Breast epithelium (tissue), 4 donors: ENCODE data around the gene PLAU. TPM values are rescaled to one million over a fixed set of nuclear protein-coding genes. Genes with fewer than 3 reads are reported as not detected.
A peak's percentile ranks its signal among the peaks of the same experiment; 100 is the strongest.
"Not testable (repeated sequence)": the region's sequence is repeated elsewhere in the genome, so short reads cannot be mapped to it uniquely, and the experiment has no call there.

Experiments
- DNase-seq, 2 donors: peaks; one replicate each; pipeline ENCODE4 v3.0.0-alpha.2; 2019; ENCODE audit warnings: low spot score in 2 of 2
- H3K27ac ChIP-seq, 2 donors: fragments of 200-600 bp; sonication (generic) in 1 of 2; one replicate each; pipeline ENCODE4 v1.5.1; 2016 to 2019; ENCODE audit warnings: mild to moderate bottlenecking in 1 of 2
- H3K27me3 ChIP-seq, 2 donors: fragments of 200-600 bp; sonication (generic) in 1 of 2; one replicate each; pipeline versions ENCODE4 v1.5.1 to v1.6.0; 2017 to 2019; ENCODE audit warnings: control low read depth in 1 of 2, mild to moderate bottlenecking in 1 of 2
- H3K36me3 ChIP-seq: fragments of 200-600 bp; one replicate; pipeline ENCODE4 v1.5.1; 2019
- H3K4me1 ChIP-seq, 2 donors: fragments of 200-600 bp; sonication (generic); one replicate each; pipeline ENCODE4 v1.5.1; 2016 to 2019; ENCODE audit warnings: control low read depth in 1 of 2
- H3K4me3 ChIP-seq, 3 donors: fragments of 200-600 bp; sonication (generic); 1 replicate in 2 of 3; 2 replicates in 1 of 3; pipeline ENCODE4 v1.5.1; 2016 to 2019; ENCODE audit warnings: mild to moderate bottlenecking in 3 of 3, moderate library complexity in 2 of 3
- H3K9me3 ChIP-seq, 2 donors: fragments of 200-600 bp; sonication (generic) in 1 of 2; one replicate each; pipeline ENCODE4 v1.5.1; 2016 to 2019; ENCODE audit warnings: control low read depth in 1 of 2
- POLR2A ChIP-seq: fragments of 450-650 bp; IDR thresholded peaks from one replicate; pipeline ENCODE4 v1.6.1; 2016; ENCODE audit warnings: antibody characterized with exemption, mild to moderate bottlenecking, moderate library complexity
- POLR2AphosphoS5 ChIP-seq, 3 donors: sonication (generic); formaldehyde crosslinking; IDR thresholded peaks; one replicate each; pipeline ENCODE4 v1.6.1; 2017; ENCODE audit warnings: antibody characterized with exemption in 3 of 3
- intact Hi-C: fragments of 100-400 bp; cut with DNase I; formaldehyde crosslinking; loops from one replicate; pipeline ENCODE4 v1.15.1; 2023; ENCODE audit warnings: low total_unique reads
- total RNA-seq, 3 donors: library from RNA; depleted of rRNA; stranded (reverse); fragments of >200 nt; gene quantifications; one replicate each; pipeline ENCODE4 v1.1.0, GENCODE V29; 2016
- TF ChIP-seq, protein P1 (sequence below), 3 donors: fragments of 450-650 bp; IDR thresholded peaks; one replicate each; pipeline ENCODE4 v1.5.1; 2016 to 2017; ENCODE audit warnings: antibody characterized with exemption in 3 of 3, mild to moderate bottlenecking in 3 of 3, moderate library complexity in 3 of 3

Gene PLAU
- total RNA-seq, 3 donors from 2014 or later = 4.2 to 11.0 (median 5.2) TPM

DNA sequence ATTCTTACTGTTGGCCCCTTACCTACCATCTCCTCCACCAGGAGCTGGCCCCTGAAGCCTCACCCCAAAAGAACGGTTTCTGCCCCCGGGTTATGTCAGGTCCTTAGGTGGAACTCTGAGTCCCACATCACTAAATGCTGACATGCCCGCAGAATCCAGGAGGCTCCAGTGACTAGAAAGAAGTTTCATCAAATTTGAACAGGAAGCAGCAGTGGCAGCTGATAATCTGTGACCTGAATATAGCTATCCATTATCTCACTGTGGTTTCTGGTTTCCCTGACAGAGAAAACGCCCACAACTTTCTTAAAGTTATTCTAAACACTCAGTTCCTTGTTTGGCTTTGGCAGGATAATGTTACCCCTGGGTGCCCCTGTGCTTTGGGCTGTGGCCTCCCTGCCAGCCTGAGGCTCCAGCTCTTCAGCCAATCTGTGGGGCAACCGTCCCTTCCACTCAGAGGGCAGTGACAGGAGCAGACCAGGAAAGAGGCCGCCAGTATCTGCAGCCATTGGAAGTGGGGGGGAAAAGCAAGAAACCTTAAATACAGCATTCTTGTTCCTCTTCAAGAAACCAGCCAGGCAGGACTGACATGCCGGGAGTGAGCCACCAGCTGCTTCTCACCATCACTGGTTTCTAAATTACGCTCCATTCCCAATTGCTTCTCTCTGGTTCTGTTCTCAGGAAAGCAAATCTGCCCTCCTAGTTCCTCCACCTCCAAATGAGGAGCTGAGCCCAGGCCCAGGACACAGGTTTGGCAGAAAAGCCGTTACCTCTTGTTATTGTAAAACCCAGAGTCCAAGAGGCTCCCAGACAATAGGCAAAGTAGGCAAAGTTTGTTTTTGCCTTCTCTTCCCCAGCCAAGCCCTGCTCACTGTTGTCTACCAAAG is 45.8 kb downstream of the PLAU start:
- Histone ChIP-seq H3K27me3 (no peaks in the 10 kb centered on the region), H3K9me3 (no peaks in the 10 kb centered on the region), H3K36me3 (no peaks in the 10 kb centered on the region), H3K4me1 (peaks cover 0 to 12% of the 10 kb centered on the region in 2 donors), H3K27ac (peak overlapping the region; percentile 68 to 83), H3K4me3 (no peak overlapping the region)
- DNase-seq = peak in 1 of 2 donors; percentile 39
- no peak for TF ChIP-seq POLR2A
- TF ChIP-seq POLR2AphosphoS5 (IDR thresholded peaks at IDR 0.05) = no peak
- TF ChIP-seq, protein P1, sequence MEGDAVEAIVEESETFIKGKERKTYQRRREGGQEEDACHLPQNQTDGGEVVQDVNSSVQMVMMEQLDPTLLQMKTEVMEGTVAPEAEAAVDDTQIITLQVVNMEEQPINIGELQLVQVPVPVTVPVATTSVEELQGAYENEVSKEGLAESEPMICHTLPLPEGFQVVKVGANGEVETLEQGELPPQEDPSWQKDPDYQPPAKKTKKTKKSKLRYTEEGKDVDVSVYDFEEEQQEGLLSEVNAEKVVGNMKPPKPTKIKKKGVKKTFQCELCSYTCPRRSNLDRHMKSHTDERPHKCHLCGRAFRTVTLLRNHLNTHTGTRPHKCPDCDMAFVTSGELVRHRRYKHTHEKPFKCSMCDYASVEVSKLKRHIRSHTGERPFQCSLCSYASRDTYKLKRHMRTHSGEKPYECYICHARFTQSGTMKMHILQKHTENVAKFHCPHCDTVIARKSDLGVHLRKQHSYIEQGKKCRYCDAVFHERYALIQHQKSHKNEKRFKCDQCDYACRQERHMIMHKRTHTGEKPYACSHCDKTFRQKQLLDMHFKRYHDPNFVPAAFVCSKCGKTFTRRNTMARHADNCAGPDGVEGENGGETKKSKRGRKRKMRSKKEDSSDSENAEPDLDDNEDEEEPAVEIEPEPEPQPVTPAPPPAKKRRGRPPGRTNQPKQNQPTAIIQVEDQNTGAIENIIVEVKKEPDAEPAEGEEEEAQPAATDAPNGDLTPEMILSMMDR (IDR thresholded peaks at IDR 0.05) = no peak
- intact Hi-C loops = no loop called here

DNA sequence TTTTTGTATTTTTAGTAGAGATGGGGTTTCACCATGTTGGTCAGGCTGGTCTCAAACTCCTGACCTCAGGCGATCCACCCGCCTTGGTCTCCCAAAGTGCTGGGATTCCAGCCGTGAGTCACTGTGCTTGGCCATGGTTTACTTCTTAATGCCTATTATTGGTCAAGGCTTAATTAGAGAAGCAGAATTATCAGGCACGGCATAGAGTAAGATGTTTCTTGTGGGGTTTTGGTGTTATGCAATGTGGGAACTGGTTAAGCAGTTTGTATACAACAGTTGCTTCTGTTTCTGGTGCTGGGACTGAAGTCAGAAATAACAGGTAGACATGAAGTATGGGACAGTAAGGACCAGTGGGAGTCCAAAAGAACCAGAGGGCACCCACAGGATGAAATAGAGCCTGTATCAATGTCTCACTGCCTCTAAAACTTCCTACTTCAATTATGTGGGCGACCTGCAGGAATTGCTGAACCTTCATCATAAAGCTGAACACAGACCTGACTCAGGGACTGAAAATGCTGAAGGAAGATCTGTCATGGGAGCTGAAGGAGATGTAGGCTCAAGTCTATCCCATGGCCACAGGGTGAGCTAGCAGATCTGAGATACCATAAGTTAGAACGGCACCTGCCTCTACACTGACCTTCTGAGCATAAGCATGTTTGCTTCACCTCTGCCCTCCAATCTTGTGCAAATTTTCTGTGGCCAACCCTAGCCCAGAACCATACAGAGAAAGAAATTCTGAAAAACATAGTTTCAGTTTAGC is 48.7 kb downstream of the PLAU start:
- DNase-seq = no peak

DNA sequence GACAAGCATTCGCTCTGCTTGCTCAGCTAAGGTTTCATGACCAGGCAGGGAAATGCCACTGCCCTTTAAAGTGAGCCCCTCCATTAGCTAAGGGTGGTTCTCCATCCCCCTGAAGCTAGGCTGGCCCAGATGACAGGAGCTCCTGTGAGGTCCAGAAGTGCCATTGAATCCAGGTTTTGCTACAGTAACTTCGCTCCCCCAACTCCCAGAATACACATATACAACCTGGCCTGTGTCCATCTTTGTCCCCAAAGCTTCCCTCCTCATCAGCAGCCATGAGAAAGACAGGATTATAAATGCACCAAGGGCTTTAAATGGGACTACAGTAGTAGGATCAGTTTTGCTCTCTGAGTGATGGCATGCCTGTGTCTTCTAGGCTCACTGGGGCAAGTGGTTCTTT is 51.5 kb downstream of the PLAU start:
- H3K27ac ChIP-seq = no peak overlapping the region
- TF ChIP-seq POLR2A (no peak), POLR2AphosphoS5 (IDR thresholded peaks at IDR 0.05) (no peak)
- TF ChIP-seq, protein P1 (IDR thresholded peaks at IDR 0.05) = no peak
- H3K4me1 ChIP-seq = peaks cover 0 to under 1% of the 10 kb centered on the region in 2 donors
- H3K4me3 ChIP-seq = no peak overlapping the region
- no peak for DNase-seq
- H3K36me3 ChIP-seq = no peaks in the 10 kb centered on the region
- intact Hi-C loops = no loop called here
- H3K27me3 ChIP-seq = no peaks in the 10 kb centered on the region
- no peaks in the 10 kb centered on the region for H3K9me3 ChIP-seq

More for the DNA sequence above, 48.7 kb downstream of the PLAU start:
- no peak overlapping the region for H3K4me3 ChIP-seq
- no peaks in the 10 kb centered on the region for H3K36me3 ChIP-seq
- intact Hi-C loops = loop anchor here (2.0 kb wide), 1 partner anchor 21 kb away; no protein-coding TSS in a partner anchor
- no peak for TF ChIP-seq POLR2A
- TF ChIP-seq, protein P1 (IDR thresholded peaks at IDR 0.05) = no peak
- TF ChIP-seq POLR2AphosphoS5 (IDR thresholded peaks at IDR 0.05) = no peak
- peaks cover 0 to 12% of the 10 kb centered on the region in 2 donors for H3K4me1 ChIP-seq
- H3K27me3 ChIP-seq = no peaks in the 10 kb centered on the region
- H3K9me3 ChIP-seq = no peaks in the 10 kb centered on the region
- peak overlapping the region in 1 of 2 donors; percentile 83 for H3K27ac ChIP-seq

GRCh38 chr10:73963533-73963932 is 52.6 kb downstream of the PLAU start:
- H3K27ac ChIP-seq, H3K36me3 ChIP-seq, intact Hi-C loops, DNase-seq, H3K4me3 ChIP-seq, H3K9me3 ChIP-seq, H3K4me1 ChIP-seq, H3K27me3 ChIP-seq: not testable (repeated sequence)

- TF ChIP-seq POLR2AphosphoS5 (IDR thresholded peaks at IDR 0.05) (no peak), POLR2A (no peak)
- TF ChIP-seq, protein P1 (IDR thresholded peaks at IDR 0.05) = no peak
- H3K4me1 ChIP-seq = no peaks in the 10 kb centered on the region
Measured at GRCh38 chr10:73964743-73965142, 53.8 kb downstream of the PLAU start.

DNA sequence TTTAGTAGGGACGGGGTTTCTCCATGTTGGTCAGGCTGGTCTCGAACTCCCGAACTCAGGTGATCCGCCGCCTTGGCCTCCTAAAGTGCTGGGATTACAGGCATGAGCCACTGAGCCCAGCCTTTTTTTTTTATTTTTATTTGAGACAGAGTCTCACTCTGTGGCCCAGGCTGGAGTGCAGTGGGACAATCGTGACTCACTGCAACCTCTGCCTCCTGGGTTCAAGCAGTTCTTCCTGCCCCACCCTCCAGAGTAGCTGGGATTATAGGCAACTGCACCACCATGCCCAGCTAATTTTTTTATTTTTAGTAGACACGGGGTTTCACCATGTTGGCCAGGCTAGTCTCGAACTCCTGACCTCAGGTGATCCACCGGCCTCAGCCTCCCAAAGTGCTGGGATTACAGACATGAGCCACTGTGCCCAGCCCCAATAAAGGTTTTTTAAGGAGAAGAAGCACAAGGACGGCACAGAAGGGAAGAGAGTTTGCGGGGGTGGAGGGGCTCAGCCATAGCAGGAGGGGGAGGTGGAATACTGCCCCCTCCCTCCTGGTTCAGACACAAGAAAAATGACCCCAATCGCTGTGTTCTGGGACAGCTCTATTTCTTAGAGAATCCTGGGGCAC is 54.4 kb downstream of the PLAU start:
- H3K27ac ChIP-seq = peak overlapping the region; percentile 90 to 91
- H3K9me3 ChIP-seq, DNase-seq, intact Hi-C loops, H3K4me1 ChIP-seq, H3K36me3 ChIP-seq, H3K27me3 ChIP-seq: not testable (repeated sequence)
- peak overlapping the region in 2 of 3 donors; percentile 18 to 48 for H3K4me3 ChIP-seq

More at GRCh38 chr10:73964743-73965142, 53.8 kb downstream of the PLAU start:
- H3K27ac ChIP-seq = no peak overlapping the region
- intact Hi-C loops = no loop called here
- H3K36me3 ChIP-seq = no peaks in the 10 kb centered on the region
- no peak overlapping the region for H3K4me3 ChIP-seq
- no peaks in the 10 kb centered on the region for H3K27me3 ChIP-seq
- DNase-seq = no peak
- no peaks in the 10 kb centered on the region for H3K9me3 ChIP-seq
